Type B pancreatic cell (in vitro differentiated cells): ENCODE results near the gene MGAT4A. TPM values are rescaled to one million over a fixed set of nuclear protein-coding genes. Genes with fewer than 3 reads are reported as not detected.

Experiments used
- DNase-seq: peaks from one replicate; pipeline ENCODE4 v3.0.0; 2021; ENCODE audit warnings: mixed read lengths; ENCODE audit not compliant: unreplicated experiment; ENCODE audit errors: extremely low spot score
- H3K27ac Mint-ChIP-seq: 2 replicates; pipeline ENCODE4 v1.8.0; 2021; ENCODE audit warnings: mild to moderate bottlenecking, mixed read lengths
- H3K27me3 Mint-ChIP-seq: 2 replicates; pipeline ENCODE4 v1.8.0; 2021; ENCODE audit warnings: mixed read lengths
- H3K36me3 Mint-ChIP-seq: 2 replicates; pipeline ENCODE4 v1.8.0; 2021; ENCODE audit warnings: mixed read lengths
- H3K4me1 Mint-ChIP-seq: one replicate; pipeline ENCODE4 v1.8.0; 2021; ENCODE audit warnings: mixed read lengths; ENCODE audit not compliant: unreplicated experiment
- H3K4me3 Mint-ChIP-seq: 2 replicates; pipeline ENCODE4 v1.8.0; 2021; ENCODE audit warnings: mild to moderate bottlenecking, mixed read lengths
- H3K9me3 Mint-ChIP-seq: 2 replicates; pipeline ENCODE4 v1.8.0; 2021; ENCODE audit warnings: mixed read lengths
- CTCF ChIP-seq: fragments of 200-600 bp; sonication (generic); conservative IDR thresholded peaks from 2 replicates; pipeline ENCODE4 v1.5.0; 2021; ENCODE audit warnings: antibody characterized with exemption, mild to moderate bottlenecking
- total RNA-seq: library from RNA; stranded (reverse); gene quantifications from 2 replicates; pipeline ENCODE4 v1.2.1, GENCODE V29; 2021; ENCODE audit warnings: low replicate concordance

Gene MGAT4A
- total RNA-seq, 1 donor from 2014 or later: 32.5 TPM

GRCh38 chr2:98658816-98659490, 72.0 kb downstream of the MGAT4A start:
- Mint-ChIP-seq H3K4me3 (no peak overlapping the region), H3K36me3 (peaks cover 8% of the 10 kb centered on the region), H3K4me1 (peaks cover 6% of the 10 kb centered on the region), H3K9me3 (peaks cover 12% of the 10 kb centered on the region), H3K27ac (no peak overlapping the region), H3K27me3 (no peaks in the 10 kb centered on the region)
- DNase-seq: no peak
- no peak for TF ChIP-seq CTCF

GRCh38 chr2:98656800-98657199, 74.1 kb downstream of the MGAT4A start:
- H3K36me3 Mint-ChIP-seq: peaks cover 8% of the 10 kb centered on the region
- no peaks in the 10 kb centered on the region for H3K27me3 Mint-ChIP-seq
- H3K27ac Mint-ChIP-seq: no peak overlapping the region

GRCh38 chr2:98654699-98655495, 76.0 kb downstream of the MGAT4A start:
- no peak overlapping the region for H3K4me3 Mint-ChIP-seq
- no peak overlapping the region for H3K27ac Mint-ChIP-seq
- H3K27me3 Mint-ChIP-seq: no peaks in the 10 kb centered on the region
- H3K9me3 Mint-ChIP-seq: peaks cover 4% of the 10 kb centered on the region
- no peak for DNase-seq
- H3K36me3 Mint-ChIP-seq: no peaks in the 10 kb centered on the region
- H3K4me1 Mint-ChIP-seq: peaks cover 6% of the 10 kb centered on the region
- no peak for TF ChIP-seq CTCF

More at GRCh38 chr2:98656800-98657199, 74.1 kb downstream of the MGAT4A start:
- peaks cover 6% of the 10 kb centered on the region for H3K4me1 Mint-ChIP-seq
- peaks cover 12% of the 10 kb centered on the region for H3K9me3 Mint-ChIP-seq
- DNase-seq: no peak
- no peak for TF ChIP-seq CTCF
- H3K4me3 Mint-ChIP-seq: no peak overlapping the region

- Mint-ChIP-seq H3K27ac (no peak overlapping the region), H3K4me1 (peaks cover 11% of the 10 kb centered on the region), H3K9me3 (no peaks in the 10 kb centered on the region), H3K27me3 (no peaks in the 10 kb centered on the region), H3K36me3 (no peaks in the 10 kb centered on the region), H3K4me3 (no peak overlapping the region)
- DNase-seq: no peak
- no peak for TF ChIP-seq CTCF
These were observed 79.9 kb downstream of the MGAT4A start for GRCh38 chr2:98650998-98651397.

GRCh38 chr2:98649992-98650375, 80.9 kb downstream of the MGAT4A start:
- no peak for TF ChIP-seq CTCF
- no peaks in the 10 kb centered on the region for H3K27me3 Mint-ChIP-seq
- H3K4me3 Mint-ChIP-seq: no peak overlapping the region
- no peak overlapping the region for H3K27ac Mint-ChIP-seq
- no peaks in the 10 kb centered on the region for H3K9me3 Mint-ChIP-seq
- no peaks in the 10 kb centered on the region for H3K36me3 Mint-ChIP-seq
- peaks cover 7% of the 10 kb centered on the region for H3K4me1 Mint-ChIP-seq
- no peak for DNase-seq
